ENCODE data around the gene HEG1.

GRCh38 chr3:125105116-125105515, 49.3 kb upstream of the HEG1 start:
- TF ChIP-seq, protein P1, sequence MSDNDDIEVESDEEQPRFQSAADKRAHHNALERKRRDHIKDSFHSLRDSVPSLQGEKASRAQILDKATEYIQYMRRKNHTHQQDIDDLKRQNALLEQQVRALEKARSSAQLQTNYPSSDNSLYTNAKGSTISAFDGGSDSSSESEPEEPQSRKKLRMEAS (IDR thresholded peaks at IDR 0.05), result no peak
- TF ChIP-seq RAD21 (IDR thresholded peaks at IDR 0.05; ENCODE audit: low read depth) (no peak), TCF12 (IDR thresholded peaks at IDR 0.05; ENCODE audit: low read depth) (no peak), YY1 (IDR thresholded peaks at IDR 0.05; ENCODE audit: low read depth) (no peak), TAF1 (IDR thresholded peaks at IDR 0.05; ENCODE audit: low read depth) (no peak), CEBPB (IDR thresholded peaks at IDR 0.05) (no peak), CREB1 (IDR thresholded peaks at IDR 0.05; ENCODE audit: low read depth) (no peak), EP300 (IDR thresholded peaks at IDR 0.05; ENCODE audit: borderline replicate concordance) (no peak)
- TF ChIP-seq, protein P2, sequence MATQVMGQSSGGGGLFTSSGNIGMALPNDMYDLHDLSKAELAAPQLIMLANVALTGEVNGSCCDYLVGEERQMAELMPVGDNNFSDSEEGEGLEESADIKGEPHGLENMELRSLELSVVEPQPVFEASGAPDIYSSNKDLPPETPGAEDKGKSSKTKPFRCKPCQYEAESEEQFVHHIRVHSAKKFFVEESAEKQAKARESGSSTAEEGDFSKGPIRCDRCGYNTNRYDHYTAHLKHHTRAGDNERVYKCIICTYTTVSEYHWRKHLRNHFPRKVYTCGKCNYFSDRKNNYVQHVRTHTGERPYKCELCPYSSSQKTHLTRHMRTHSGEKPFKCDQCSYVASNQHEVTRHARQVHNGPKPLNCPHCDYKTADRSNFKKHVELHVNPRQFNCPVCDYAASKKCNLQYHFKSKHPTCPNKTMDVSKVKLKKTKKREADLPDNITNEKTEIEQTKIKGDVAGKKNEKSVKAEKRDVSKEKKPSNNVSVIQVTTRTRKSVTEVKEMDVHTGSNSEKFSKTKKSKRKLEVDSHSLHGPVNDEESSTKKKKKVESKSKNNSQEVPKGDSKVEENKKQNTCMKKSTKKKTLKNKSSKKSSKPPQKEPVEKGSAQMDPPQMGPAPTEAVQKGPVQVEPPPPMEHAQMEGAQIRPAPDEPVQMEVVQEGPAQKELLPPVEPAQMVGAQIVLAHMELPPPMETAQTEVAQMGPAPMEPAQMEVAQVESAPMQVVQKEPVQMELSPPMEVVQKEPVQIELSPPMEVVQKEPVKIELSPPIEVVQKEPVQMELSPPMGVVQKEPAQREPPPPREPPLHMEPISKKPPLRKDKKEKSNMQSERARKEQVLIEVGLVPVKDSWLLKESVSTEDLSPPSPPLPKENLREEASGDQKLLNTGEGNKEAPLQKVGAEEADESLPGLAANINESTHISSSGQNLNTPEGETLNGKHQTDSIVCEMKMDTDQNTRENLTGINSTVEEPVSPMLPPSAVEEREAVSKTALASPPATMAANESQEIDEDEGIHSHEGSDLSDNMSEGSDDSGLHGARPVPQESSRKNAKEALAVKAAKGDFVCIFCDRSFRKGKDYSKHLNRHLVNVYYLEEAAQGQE (IDR thresholded peaks at IDR 0.05; ENCODE audit: low read depth), result no peak
